ENCODE data around the gene WT1. TPM values are rescaled to one million over a fixed set of nuclear protein-coding genes. Genes with fewer than 3 reads are reported as not detected.

The WT1 gene
- total and polyA plus RNA-seq, 7 experiments from 2014 or later, result not detected

GRCh38 chr11:32391956-32392553, 43.3 kb downstream of the WT1 start:
- Histone ChIP-seq H3K36me3 (ENCODE audit: control insufficient read depth in 2 of 3, insufficient read depth in 3 of 3, low read length in 3 of 3) (no peaks in the 10 kb centered on the region), H3K9me3 (ENCODE audit: control insufficient read depth in 2 of 3, low read length in 3 of 3) (no peaks in the 10 kb centered on the region), H3K27ac (ENCODE audit: low read depth, low read length) (no peak overlapping the region), H3K27me3 (ENCODE audit: control insufficient read depth in 2 of 2, insufficient read depth in 2 of 2, low read length in 2 of 2) (no peaks in the 10 kb centered on the region), H3K4me3 (ENCODE audit: low read length) (no peak overlapping the region), H3K4me1 (ENCODE audit: control insufficient read depth in 2 of 2, insufficient read depth in 2 of 2, low read length in 2 of 2) (no peaks in the 10 kb centered on the region)
- Mint-ChIP-seq H3K27me3 (peaks cover 4 to 28% (median 5%) of the 10 kb centered on the region in 5 donors), H3K4me3 (no peak overlapping the region), H3K9me3 (no peaks in the 10 kb centered on the region), H3K36me3 (no peaks in the 10 kb centered on the region), H3K27ac (no peak overlapping the region), H3K4me1 (peaks cover 0 to 5% (median 0%) of the 10 kb centered on the region in 7 donors)
- ChIA-PET POLR2A (no interaction called here), CTCF (no interaction called here)
- DNase-seq (no peak), ATAC-seq (no peak)
- intact Hi-C loops (cut with micrococcal nuclease), result no loop called here

DNA sequence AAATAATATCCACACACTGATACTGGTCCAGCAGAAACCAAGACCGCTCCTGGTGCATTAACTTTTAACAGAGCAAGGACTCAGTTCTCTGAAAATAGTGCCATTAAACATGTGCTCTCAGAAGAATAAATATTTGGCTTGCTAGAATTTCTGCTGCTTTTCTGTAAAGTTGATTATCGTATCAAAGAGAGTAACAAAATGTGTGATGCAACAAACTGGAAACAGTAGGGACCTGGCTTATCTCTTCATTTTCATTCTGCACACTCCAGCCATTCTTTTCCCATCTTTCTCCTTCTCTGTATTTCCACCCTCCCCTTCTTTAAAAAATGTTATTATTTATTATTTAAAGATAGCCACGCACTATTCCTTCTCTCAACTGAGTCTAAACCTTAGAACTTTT, 43.9 kb downstream of the WT1 start:
- POLR2A ChIA-PET, result no interaction called here
- CTCF ChIA-PET, result no interaction called here
- Mint-ChIP-seq H3K27ac (no peak overlapping the region), H3K27me3 (peaks cover 1 to 28% (median 5%) of the 10 kb centered on the region in 5 donors), H3K36me3 (no peaks in the 10 kb centered on the region), H3K4me1 (peaks cover 0 to 5% (median 0%) of the 10 kb centered on the region in 7 donors), H3K4me3 (no peak overlapping the region), H3K9me3 (no peaks in the 10 kb centered on the region)
- Histone ChIP-seq H3K27ac (ENCODE audit: low read depth, low read length) (no peak overlapping the region), H3K9me3 (ENCODE audit: control insufficient read depth in 2 of 3, low read length in 3 of 3) (no peaks in the 10 kb centered on the region), H3K27me3 (ENCODE audit: control insufficient read depth in 2 of 2, insufficient read depth in 2 of 2, low read length in 2 of 2) (no peaks in the 10 kb centered on the region), H3K36me3 (ENCODE audit: control insufficient read depth in 2 of 3, insufficient read depth in 3 of 3, low read length in 3 of 3) (no peaks in the 10 kb centered on the region), H3K4me1 (ENCODE audit: control insufficient read depth in 2 of 2, insufficient read depth in 2 of 2, low read length in 2 of 2) (no peaks in the 10 kb centered on the region), H3K4me3 (ENCODE audit: low read length) (no peak overlapping the region)
- DNase-seq (no peak), ATAC-seq (no peak)
- intact Hi-C loops (cut with micrococcal nuclease), result no loop called here

DNA sequence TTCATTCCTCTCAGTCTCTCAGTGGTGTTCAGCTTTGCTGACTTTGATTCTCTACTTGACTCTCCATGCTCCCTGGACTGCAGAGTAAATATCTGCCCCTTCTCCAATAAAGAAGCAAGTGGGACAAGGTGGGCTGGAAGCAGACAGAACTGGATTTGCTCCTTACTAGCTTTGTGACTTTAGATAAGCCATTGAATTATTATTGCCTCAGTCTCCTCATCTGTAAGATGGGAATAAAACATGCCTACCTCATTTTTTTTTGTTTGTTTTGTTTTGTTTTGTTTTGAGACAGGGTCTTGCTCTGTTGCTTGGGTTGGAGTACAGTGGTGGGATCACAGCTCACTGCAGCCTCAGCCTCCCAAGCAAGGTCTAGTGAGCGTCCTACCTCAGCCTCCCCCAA, 44.6 kb downstream of the WT1 start:
- Histone ChIP-seq H3K27me3 (ENCODE audit: control insufficient read depth in 2 of 2, insufficient read depth in 2 of 2, low read length in 2 of 2) (no peaks in the 10 kb centered on the region), H3K36me3 (ENCODE audit: control insufficient read depth in 2 of 3, insufficient read depth in 3 of 3, low read length in 3 of 3) (no peaks in the 10 kb centered on the region), H3K4me3 (ENCODE audit: low read length) (no peak overlapping the region), H3K27ac (ENCODE audit: low read depth, low read length) (no peak overlapping the region), H3K4me1 (ENCODE audit: control insufficient read depth in 2 of 2, insufficient read depth in 2 of 2, low read length in 2 of 2) (no peaks in the 10 kb centered on the region), H3K9me3 (ENCODE audit: control insufficient read depth in 2 of 3, low read length in 3 of 3) (no peaks in the 10 kb centered on the region)
- ChIA-PET POLR2A (no interaction called here), CTCF (no interaction called here)
- H3K9me3 Mint-ChIP-seq, result no peaks in the 10 kb centered on the region
- no peak overlapping the region for H3K27ac Mint-ChIP-seq
- H3K4me1 Mint-ChIP-seq, result peaks cover 0 to 3% (median 0%) of the 10 kb centered on the region in 7 donors
- peaks cover under 1 to 26% (median 8%) of the 10 kb centered on the region in 5 donors for H3K27me3 Mint-ChIP-seq
- intact Hi-C loops (cut with micrococcal nuclease), result no loop called here
- H3K4me3 Mint-ChIP-seq, result no peak overlapping the region
- no peaks in the 10 kb centered on the region for H3K36me3 Mint-ChIP-seq
- ATAC-seq (no peak), DNase-seq (no peak)

GRCh38 chr11:32388871-32389770, 46.2 kb downstream of the WT1 start:
- Histone ChIP-seq H3K9me3 (ENCODE audit: control insufficient read depth in 2 of 3, low read length in 3 of 3) (no peaks in the 10 kb centered on the region), H3K27ac (ENCODE audit: low read depth, low read length) (no peak overlapping the region), H3K36me3 (ENCODE audit: control insufficient read depth in 2 of 3, insufficient read depth in 3 of 3, low read length in 3 of 3) (no peaks in the 10 kb centered on the region), H3K4me3 (ENCODE audit: low read length) (no peak overlapping the region), H3K4me1 (ENCODE audit: control insufficient read depth in 2 of 2, insufficient read depth in 2 of 2, low read length in 2 of 2) (no peaks in the 10 kb centered on the region), H3K27me3 (ENCODE audit: control insufficient read depth in 2 of 2, insufficient read depth in 2 of 2, low read length in 2 of 2) (no peaks in the 10 kb centered on the region)
- Mint-ChIP-seq H3K27ac (no peak overlapping the region), H3K4me3 (no peak overlapping the region), H3K36me3 (no peaks in the 10 kb centered on the region), H3K4me1 (peaks cover 0 to 3% (median 0%) of the 10 kb centered on the region in 7 donors), H3K9me3 (no peaks in the 10 kb centered on the region), H3K27me3 (peaks cover 0 to 19% (median 15%) of the 10 kb centered on the region in 5 donors)
- ChIA-PET CTCF (no interaction called here), POLR2A (no interaction called here)
- DNase-seq (no peak), ATAC-seq (no peak)
- intact Hi-C loops (cut with micrococcal nuclease), result no loop called here

DNA sequence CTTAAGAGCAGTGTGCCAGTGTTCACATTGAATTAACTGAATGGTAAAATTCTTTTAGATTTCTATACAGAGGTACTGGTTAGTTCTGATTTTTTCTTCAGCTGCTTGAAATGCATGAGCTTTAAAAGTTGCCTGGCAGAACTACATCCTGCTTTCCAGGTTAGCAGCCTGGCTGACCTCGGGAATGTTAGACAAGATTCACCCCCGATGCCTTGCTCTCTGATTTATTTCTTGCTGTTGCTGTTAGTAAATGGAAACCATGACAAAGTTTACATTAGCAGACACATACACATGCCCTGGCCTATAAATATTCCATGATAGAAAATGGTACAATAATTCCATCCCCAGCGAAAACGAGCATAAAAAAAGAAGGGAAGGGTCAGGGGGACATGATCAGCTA, 47.0 kb downstream of the WT1 start:
- H3K27ac ChIP-seq (ENCODE audit: low read depth, low read length), result no peak overlapping the region
- no peaks in the 10 kb centered on the region for H3K4me1 ChIP-seq (ENCODE audit: control insufficient read depth in 2 of 2, insufficient read depth in 2 of 2, low read length in 2 of 2)
- Mint-ChIP-seq H3K27me3 (peaks cover 7 to 21% (median 18%) of the 10 kb centered on the region in 5 donors), H3K4me3 (no peak overlapping the region), H3K9me3 (no peaks in the 10 kb centered on the region), H3K4me1 (peaks cover 0 to 3% (median 0%) of the 10 kb centered on the region in 7 donors), H3K36me3 (no peaks in the 10 kb centered on the region), H3K27ac (no peak overlapping the region)
- POLR2A ChIA-PET, result no interaction called here
- H3K9me3 ChIP-seq (ENCODE audit: control insufficient read depth in 2 of 3, low read length in 3 of 3), result no peaks in the 10 kb centered on the region
- no peaks in the 10 kb centered on the region for H3K36me3 ChIP-seq (ENCODE audit: control insufficient read depth in 2 of 3, insufficient read depth in 3 of 3, low read length in 3 of 3)
- ATAC-seq, result no peak
- intact Hi-C loops (cut with micrococcal nuclease), result no loop called here
- H3K27me3 ChIP-seq (ENCODE audit: control insufficient read depth in 2 of 2, insufficient read depth in 2 of 2, low read length in 2 of 2), result no peaks in the 10 kb centered on the region
- no peak overlapping the region for H3K4me3 ChIP-seq (ENCODE audit: low read length)
- CTCF ChIA-PET, result no interaction called here
- DNase-seq, result no peak

- no peaks in the 10 kb centered on the region for H3K4me1 ChIP-seq (ENCODE audit: control insufficient read depth in 2 of 2, insufficient read depth in 2 of 2, low read length in 2 of 2)
- CTCF ChIA-PET, result interaction anchor here (0.7 kb wide), 1 partner anchor 73 kb away, joined by 3 read pairs; no protein-coding TSS in a partner anchor
- no peaks in the 10 kb centered on the region for H3K36me3 ChIP-seq (ENCODE audit: control insufficient read depth in 2 of 3, insufficient read depth in 3 of 3, low read length in 3 of 3)
- H3K4me3 ChIP-seq (ENCODE audit: low read length), result no peak overlapping the region
- DNase-seq (no peak), ATAC-seq (no peak)
- POLR2A ChIA-PET, result no interaction called here
- H3K27me3 Mint-ChIP-seq, result peaks cover 11 to 25% (median 18%) of the 10 kb centered on the region in 5 donors
- H3K27ac ChIP-seq (ENCODE audit: low read depth, low read length), result no peak overlapping the region
- no peaks in the 10 kb centered on the region for H3K9me3 ChIP-seq (ENCODE audit: control insufficient read depth in 2 of 3, low read length in 3 of 3)
- no peaks in the 10 kb centered on the region for H3K36me3 Mint-ChIP-seq
- no peaks in the 10 kb centered on the region for H3K9me3 Mint-ChIP-seq
- no peak overlapping the region for H3K27ac Mint-ChIP-seq
- H3K4me3 Mint-ChIP-seq, result no peak overlapping the region
- H3K27me3 ChIP-seq (ENCODE audit: control insufficient read depth in 2 of 2, insufficient read depth in 2 of 2, low read length in 2 of 2), result no peaks in the 10 kb centered on the region
- intact Hi-C loops (cut with micrococcal nuclease), result no loop called here
- H3K4me1 Mint-ChIP-seq, result peaks cover 0 to 3% (median 0%) of the 10 kb centered on the region in 7 donors
These were observed 47.9 kb downstream of the WT1 start for GRCh38 chr11:32387411-32387810.

Data from naive thymus-derived CD4-positive, alpha-beta T cell (primary cell).